Adrenal gland (tissue), 5 donors: ENCODE results near the gene SCUBE1.

Experiments used
- POLR2A ChIP-seq, 2 donors: fragments of 450-650 bp; IDR thresholded peaks; one replicate each; pipeline ENCODE4 v1.6.1; 2017; ENCODE audit warnings: antibody characterized with exemption in 2 of 2, mild to moderate bottlenecking in 2 of 2, moderate library complexity in 1 of 2
- TF ChIP-seq, protein P1 (sequence below), 6 experiments: fragments of 450-650 bp in 4 of 6; fragments of 200-600 bp in 2 of 6; sonication (generic) in 1 of 6; IDR thresholded peaks; 1 replicate in 5 of 6; 2 replicates in 1 of 6; pipeline versions ENCODE4 v1.5.1 to v1.8.0; 2016 to 2021; ENCODE audit warnings: antibody characterized with exemption in 6 of 6, mild to moderate bottlenecking in 2 of 6, moderate library complexity in 1 of 6
- donor health status: DM: no; HTN: no; CAD: no.

DNA sequence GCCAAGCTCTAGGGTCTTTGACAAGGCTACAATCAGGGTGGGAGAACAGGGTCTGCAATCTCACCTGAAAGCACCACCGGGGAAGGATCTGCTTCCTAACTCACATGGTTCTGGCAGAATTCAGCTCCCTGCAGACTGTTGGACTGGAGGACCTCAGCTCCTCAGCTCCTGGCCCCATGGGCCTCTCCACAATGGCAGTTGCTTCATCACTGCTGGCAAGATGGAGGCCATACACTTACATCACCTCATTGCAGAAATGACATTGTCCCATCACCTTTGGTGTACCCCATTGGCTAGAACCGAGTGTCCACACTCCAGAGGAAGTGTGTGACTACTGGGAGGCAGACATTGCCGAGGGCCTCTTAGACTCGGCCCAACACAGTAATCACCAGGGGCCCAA is 47.7 kb upstream of the SCUBE1 start:
- TF ChIP-seq, protein P1, sequence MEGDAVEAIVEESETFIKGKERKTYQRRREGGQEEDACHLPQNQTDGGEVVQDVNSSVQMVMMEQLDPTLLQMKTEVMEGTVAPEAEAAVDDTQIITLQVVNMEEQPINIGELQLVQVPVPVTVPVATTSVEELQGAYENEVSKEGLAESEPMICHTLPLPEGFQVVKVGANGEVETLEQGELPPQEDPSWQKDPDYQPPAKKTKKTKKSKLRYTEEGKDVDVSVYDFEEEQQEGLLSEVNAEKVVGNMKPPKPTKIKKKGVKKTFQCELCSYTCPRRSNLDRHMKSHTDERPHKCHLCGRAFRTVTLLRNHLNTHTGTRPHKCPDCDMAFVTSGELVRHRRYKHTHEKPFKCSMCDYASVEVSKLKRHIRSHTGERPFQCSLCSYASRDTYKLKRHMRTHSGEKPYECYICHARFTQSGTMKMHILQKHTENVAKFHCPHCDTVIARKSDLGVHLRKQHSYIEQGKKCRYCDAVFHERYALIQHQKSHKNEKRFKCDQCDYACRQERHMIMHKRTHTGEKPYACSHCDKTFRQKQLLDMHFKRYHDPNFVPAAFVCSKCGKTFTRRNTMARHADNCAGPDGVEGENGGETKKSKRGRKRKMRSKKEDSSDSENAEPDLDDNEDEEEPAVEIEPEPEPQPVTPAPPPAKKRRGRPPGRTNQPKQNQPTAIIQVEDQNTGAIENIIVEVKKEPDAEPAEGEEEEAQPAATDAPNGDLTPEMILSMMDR (IDR thresholded peaks at IDR 0.05): no peak
- TF ChIP-seq POLR2A (IDR thresholded peaks at IDR 0.05): no peak
